NCI-H2227 (cell line): ENCODE measurements around the gene ATP9A.
"Not testable (repeated sequence)": the region's sequence is repeated elsewhere in the genome, so short reads cannot be mapped to it uniquely, and the experiment has no call there.

ENCODE experiments used
- DNase-seq: peaks from one replicate; lab custom pipeline; 2025; ENCODE audit not compliant: unreplicated experiment; lab: John Stamatoyannopoulos, UW

ATP9A gene

DNA sequence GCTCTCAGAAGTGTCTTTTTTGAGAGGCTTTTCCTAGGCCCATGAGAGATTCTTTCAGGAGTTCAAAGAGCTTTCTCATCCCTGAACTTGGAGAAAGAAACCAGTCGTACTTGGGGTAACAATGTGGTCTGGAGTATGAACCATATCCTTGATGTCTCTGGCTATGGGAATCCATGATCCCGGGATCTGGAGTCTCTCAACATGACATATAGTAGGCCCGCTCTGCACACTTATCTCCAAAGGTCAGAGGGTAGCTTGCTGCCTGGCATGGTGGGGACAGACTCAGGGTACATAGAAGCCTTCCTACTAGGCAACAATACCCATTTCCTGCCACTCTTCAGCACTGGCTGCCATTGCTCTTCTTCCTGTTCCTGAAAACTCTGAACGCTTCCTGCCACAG, 183.5 kb downstream of the ATP9A start:
- no peak for DNase-seq

DNA sequence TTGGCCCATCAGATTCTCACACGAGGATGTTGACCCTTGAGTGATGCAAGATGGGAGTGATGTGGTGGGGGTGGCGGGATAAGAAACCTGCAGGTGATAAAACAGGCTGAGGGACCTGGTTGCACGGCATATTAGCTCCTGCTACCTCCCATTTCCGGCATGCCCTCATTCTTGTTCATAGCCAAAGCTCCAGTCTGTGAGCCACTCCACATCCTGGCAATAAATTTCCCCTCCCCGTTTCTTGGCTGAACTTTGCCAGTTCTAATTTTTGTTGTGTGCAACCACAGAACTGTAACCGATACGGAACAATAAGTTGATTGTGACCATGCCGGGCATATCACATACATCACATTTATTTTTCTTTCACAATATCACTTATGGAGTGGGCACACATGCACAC, 184.1 kb downstream of the ATP9A start:
- DNase-seq = no peak

DNA sequence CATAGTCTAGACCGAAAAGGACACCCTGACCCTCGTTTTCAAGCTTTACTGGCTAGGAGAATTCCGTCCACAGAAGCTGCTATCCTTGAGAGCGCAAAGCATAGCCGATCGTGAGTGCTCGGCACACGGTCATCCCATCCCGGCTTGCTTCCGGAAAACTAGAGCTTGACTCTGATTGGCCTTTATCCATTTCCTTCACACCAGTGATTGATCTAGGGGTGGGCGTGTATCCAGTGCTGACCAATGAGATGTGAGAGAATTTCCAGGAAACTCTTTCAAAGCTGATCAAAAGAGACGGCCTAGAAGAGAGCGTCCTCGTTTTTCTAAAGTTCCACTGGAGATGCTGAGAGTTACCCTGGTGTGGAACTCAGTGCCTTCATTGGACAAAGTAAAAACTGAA, 184.7 kb downstream of the ATP9A start:
- DNase-seq = peak; percentile 63

DNA sequence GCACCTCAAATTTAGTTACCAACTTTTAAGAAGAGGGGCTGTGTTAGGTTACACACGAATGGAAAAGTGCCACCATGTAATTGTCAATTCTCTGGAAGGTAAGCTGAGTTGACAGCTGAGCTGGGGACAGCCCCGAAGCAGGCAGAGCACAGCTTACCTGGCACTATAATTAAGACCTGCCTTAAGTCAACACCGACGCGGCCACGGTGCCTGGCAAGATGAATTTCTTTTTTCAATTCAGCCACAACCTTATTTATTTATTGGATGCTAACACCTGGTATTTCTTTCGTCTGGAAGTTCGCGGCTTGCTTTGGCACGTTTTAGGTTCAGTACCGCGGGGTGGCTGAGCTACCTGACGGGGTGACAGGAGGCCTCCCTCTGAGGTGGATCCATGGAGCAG, 185.1 kb downstream of the ATP9A start:
- DNase-seq = no peak

DNA sequence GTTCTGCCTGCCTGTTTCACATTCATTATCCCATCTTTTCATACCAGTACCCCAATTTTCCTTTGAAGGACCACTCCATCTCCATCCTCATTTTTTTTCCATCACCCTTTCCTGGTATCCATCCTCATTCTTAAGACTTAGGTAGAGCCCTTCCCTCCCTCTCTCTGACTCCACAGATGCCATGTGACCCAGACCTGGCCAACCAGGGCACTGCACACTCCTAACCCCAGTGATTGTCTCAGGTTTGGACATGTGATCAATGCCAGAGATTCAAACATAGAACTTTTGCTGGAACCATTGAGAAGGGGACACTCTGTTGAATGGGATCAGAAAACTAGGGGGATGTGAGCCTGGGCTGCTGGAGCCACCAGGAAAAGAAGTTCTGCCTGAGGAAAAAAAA, 186.6 kb downstream of the ATP9A start:
- DNase-seq = no peak

DNA sequence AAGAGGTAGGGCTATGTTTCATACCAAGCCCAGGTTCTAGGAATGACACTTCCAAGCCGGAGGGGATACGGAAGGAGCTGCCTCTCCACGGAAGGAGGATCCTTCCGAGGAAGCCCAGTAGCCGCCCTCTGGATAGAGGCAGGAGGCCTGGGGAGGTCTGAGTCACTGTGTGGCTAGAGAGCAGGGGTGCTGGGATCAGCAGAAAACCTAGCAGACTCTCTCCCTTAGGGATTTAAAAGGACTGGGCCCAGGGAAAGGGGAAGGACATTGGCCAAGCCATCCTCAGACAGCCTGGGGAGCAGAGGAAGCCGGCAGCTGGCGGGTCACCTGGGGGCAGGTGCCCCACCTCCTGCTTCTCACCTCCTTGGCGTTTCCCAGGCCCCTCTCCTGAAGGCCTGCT, 189.1 kb downstream of the ATP9A start:
- no peak for DNase-seq

DNA sequence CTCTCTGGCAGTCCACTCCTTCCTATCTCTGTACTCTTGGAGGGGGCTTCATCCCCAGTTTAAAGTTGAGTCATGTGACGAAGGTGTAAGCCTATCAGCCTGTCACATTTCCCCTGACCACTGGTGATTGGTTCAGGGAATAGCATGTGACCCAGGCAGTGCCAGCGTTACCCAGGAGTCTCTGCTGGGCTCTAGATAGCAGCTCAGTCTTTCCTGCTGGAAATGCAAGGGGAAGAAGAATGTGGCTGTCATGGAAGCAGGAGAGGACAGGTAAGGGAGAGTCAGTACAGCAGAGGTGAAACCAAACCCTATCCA, 190.1 kb downstream of the ATP9A start:
- DNase-seq = no peak

- DNase-seq = no peak
These were observed 190.6 kb downstream of the ATP9A start for GRCh38 chr20:51577432-51578144.

GRCh38 chr20:51575486-51575885, 192.7 kb downstream of the ATP9A start:
- DNase-seq = no peak

- no peak for DNase-seq
These were observed 193.7 kb downstream of the ATP9A start for GRCh38 chr20:51574248-51575033.

DNA sequence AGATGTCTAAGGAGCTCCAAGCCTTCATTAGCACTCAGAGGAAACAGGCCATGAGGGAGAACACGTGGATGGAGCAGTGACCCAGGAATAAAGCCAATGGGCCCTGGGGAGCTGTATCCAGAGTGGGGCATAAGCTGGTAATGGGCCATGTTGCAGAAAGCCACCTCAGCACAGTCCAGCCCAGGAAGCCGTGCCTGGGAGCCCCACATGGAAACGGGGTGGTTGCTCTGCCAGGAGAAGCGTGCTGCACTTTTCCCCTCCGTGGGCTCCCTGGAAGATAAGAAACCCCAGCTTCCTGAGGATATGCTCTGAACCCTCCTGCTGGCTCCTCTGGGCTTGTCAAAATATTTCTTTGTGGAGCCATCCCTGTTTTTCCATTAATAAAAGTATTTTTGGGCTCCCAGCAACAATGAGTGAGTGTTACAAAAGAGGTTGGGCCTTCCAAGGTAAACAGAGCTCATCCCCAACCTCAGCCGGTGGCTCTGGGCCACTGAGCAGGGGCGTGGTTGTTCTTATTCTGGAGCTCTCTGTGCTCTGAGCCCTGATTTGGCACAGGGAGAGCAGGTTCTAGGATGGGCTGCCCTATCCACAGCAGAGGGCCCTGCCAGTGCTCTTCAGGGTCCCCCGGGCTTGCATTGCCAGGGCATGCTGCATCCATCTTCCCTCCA, 194.5 kb downstream of the ATP9A start:
- DNase-seq = no peak

- no peak for DNase-seq
These were observed 196.8 kb downstream of the ATP9A start for GRCh38 chr20:51571460-51571794.

- no peak for DNase-seq
These were observed 197.3 kb downstream of the ATP9A start for GRCh38 chr20:51570739-51571459.

DNA sequence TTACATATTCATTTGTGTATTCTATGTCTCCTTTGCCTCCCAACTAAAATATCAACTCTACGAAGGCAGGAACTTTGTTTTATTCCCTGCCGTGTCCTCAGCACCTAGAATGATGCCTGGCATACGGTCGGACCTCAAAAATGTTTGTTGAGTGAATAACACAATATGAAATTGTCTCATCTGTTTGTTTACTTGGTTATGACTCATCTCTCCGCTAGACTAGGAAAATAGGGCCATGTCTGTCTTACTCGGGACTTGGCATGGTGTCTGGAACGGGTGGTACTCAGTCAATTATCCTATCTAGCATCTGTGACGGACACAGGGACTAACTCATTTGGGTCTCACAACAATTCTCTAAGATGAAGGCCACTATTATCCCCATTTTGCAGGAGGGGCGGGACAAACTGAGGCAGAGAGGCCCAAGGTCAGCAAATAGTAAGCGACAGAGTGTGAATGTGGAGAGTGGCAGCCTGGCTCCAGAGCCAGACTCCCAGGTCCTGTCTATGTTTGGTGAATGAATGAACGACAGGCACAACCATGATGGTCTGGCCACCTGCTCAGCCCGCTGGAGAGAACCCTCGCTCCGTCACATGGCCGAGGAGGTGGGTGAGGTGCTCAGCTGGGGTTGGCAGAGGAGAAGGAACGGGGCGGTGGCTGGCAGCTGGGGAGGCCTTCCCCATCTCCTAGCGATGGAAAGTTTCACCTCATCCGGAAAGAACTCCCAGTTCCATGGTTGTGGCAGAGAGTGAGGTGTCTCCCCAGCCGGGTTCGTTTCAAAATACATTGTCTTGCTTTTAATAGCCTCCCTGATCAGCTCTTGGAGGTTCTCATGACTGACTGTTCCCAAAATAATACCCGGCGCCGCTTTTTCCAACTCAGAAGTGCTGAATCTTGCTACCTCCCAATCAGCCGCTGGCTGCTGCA, 198.1 kb downstream of the ATP9A start:
- no peak for DNase-seq

GRCh38 chr20:51568533-51568932, 199.7 kb downstream of the ATP9A start:
- DNase-seq = not testable (repeated sequence)

DNA sequence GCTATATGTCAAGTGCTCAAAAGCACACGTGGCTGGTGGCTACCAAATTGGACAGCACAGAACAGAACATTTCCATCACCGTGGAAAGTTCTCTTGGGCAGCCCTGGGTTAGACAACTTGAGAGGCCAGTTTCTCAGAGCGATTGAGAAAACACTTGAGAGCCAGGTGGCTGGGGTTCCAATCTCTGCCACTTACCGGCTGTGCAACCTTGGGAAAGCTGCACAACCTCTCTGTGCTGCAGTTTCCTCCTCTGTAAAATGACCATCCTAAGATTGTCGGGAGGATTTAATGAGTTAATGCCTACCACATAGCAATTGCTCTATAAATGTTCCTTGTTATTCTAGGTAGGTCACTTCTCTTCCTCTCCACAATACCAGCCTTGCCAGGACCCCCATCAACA, 200.6 kb downstream of the ATP9A start:
- no peak for DNase-seq

DNA sequence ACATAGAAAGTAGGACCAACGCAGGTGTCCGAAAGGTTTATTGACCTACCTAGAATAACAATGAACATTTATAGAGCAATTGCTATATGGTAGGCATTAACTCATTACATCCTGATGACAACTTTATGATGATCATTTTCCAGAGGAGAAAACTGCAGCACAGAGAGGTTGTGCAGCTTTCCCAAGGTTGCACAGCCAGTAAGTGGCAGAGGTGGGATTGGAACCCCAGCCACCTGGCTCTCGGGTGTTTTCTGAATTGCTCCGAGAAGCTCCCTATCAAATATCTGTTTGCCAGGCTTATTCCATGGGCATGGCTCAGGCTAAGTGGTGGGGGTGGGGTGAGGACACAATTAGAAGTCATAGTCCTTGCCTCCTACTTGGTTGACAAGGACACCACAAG, 201.6 kb downstream of the ATP9A start:
- DNase-seq = no peak

DNA sequence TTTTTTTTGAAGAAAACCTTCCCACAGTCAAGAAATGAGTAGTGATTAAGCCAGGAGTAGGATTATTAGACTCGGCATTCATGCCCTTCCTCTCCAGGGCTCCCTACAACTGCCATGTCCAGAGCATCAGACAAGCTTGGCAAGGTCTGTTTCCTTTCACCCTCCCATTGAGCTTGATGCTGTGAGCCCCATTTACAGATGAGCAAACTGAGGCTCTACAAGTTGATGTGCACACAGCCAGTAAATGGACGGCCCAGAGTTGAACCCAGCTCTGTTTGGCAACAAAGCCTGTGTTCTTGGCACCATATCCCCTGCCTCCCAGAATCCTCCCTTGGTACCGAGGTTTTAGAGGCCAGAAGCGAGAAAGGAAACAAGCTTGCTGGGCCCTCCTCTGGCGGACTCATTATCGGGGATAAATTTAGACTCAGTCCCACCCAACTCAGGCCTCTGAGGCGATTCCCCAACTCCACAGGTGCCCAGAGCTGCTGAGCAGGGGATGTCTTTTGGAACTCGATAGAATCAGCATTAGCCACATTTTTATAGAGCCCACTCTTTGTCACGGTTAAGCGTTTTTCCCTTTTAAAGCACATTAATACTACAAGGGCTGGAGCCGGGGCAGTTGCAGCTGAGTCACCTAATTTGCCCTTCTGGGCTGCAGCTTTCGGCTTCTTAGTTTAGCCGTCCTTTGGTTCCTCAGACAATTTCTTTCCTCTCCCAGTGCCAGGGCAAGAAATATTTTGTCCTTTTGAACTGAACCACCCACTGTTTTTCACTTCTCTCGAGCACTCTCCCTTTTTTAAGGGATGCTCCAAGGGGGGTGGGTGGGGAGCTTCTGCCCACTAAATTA, 202.7 kb downstream of the ATP9A start:
- no peak for DNase-seq

- DNase-seq = no peak
These were observed 204.5 kb downstream of the ATP9A start for GRCh38 chr20:51563486-51564332.
